ENCODE data around the gene NID1.

DNA sequence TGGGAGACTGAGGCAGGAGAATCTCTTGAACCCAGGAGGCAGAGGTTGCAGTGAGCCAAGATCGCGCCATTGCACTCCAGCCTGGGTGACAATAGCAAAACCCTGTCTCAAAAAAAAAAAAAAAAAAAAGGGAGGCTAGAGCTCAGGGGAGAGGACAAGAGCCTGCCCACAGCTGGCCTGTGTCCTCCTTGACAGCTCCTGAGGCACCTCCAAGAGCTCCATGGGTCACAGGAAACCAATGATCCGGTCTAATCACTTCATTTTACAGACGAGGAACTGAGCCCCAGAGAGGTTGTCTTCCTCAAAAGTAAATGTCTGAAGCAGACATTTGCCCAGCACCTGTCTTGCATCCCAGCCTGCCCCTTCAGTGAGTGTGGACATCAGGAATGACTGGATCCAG is 49.4 kb downstream of the NID1 start:
- TF ChIP-seq, protein P1, sequence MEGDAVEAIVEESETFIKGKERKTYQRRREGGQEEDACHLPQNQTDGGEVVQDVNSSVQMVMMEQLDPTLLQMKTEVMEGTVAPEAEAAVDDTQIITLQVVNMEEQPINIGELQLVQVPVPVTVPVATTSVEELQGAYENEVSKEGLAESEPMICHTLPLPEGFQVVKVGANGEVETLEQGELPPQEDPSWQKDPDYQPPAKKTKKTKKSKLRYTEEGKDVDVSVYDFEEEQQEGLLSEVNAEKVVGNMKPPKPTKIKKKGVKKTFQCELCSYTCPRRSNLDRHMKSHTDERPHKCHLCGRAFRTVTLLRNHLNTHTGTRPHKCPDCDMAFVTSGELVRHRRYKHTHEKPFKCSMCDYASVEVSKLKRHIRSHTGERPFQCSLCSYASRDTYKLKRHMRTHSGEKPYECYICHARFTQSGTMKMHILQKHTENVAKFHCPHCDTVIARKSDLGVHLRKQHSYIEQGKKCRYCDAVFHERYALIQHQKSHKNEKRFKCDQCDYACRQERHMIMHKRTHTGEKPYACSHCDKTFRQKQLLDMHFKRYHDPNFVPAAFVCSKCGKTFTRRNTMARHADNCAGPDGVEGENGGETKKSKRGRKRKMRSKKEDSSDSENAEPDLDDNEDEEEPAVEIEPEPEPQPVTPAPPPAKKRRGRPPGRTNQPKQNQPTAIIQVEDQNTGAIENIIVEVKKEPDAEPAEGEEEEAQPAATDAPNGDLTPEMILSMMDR (IDR thresholded peaks at IDR 0.05; ENCODE audit: insufficient read depth, low read length) = no peak
- TF ChIP-seq, protein P2, sequence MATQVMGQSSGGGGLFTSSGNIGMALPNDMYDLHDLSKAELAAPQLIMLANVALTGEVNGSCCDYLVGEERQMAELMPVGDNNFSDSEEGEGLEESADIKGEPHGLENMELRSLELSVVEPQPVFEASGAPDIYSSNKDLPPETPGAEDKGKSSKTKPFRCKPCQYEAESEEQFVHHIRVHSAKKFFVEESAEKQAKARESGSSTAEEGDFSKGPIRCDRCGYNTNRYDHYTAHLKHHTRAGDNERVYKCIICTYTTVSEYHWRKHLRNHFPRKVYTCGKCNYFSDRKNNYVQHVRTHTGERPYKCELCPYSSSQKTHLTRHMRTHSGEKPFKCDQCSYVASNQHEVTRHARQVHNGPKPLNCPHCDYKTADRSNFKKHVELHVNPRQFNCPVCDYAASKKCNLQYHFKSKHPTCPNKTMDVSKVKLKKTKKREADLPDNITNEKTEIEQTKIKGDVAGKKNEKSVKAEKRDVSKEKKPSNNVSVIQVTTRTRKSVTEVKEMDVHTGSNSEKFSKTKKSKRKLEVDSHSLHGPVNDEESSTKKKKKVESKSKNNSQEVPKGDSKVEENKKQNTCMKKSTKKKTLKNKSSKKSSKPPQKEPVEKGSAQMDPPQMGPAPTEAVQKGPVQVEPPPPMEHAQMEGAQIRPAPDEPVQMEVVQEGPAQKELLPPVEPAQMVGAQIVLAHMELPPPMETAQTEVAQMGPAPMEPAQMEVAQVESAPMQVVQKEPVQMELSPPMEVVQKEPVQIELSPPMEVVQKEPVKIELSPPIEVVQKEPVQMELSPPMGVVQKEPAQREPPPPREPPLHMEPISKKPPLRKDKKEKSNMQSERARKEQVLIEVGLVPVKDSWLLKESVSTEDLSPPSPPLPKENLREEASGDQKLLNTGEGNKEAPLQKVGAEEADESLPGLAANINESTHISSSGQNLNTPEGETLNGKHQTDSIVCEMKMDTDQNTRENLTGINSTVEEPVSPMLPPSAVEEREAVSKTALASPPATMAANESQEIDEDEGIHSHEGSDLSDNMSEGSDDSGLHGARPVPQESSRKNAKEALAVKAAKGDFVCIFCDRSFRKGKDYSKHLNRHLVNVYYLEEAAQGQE (IDR thresholded peaks at IDR 0.05; ENCODE audit: insufficient replicate concordance, low read depth) = no peak
- TF ChIP-seq POLR2AphosphoS5 (IDR thresholded peaks at IDR 0.05; ENCODE audit: low read depth) (no peak), SPI1 (IDR thresholded peaks at IDR 0.05; ENCODE audit: borderline replicate concordance, low read depth) (no peak)

All from HL-60 (cell line).